ENCODE results near the gene RABEP1. TPM values are rescaled to one million over a fixed set of nuclear protein-coding genes. Genes with fewer than 3 reads are reported as not detected.
"Not testable (repeated sequence)": the region's sequence is repeated elsewhere in the genome, so short reads cannot be mapped to it uniquely, and the experiment has no call there.

The RABEP1 gene
- total RNA-seq, 1 donor from 2014 or later = 39.3 TPM

DNA sequence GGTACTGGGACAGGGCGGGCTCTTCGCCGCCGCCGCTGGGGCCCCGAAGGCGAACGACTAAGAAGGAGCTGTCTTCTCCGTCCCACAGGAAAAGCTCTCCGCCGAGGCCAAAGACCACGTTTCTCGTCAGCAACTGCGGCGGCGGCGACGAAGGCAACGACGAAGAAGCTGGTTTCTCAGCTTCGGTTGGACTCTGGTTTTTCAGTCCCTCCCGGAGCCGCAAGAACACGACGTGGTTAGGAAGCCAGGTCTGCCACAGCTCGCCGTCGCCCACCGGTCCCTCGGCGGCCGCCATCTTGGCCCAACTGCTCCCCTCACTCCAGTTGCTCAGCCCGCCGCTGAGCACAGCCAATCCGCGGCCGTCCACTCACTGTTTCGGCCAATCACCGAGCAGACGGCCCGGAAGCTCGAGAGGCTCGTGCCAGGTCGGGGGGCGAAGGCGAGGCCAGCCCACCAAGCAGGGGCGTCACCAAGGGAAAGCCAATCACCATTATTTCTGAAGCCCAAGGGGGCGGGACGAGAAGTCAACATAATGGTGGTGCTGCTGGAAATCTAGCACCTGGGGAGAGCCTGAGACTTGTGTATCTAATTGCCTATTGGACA, 137.4 kb downstream of the RABEP1 start, which contains the start of gene NUP88:
Gene NUP88 (minus strand): TSS at position 307 of the 603 bp plus-strand sequence. CDS start 12 bp downstream, at position 295.
- intact Hi-C loops (cut with micrococcal nuclease) = loop anchor here (1.0 kb wide), 2 partner anchors 20 to 67 kb away; partner anchors contain the start of genes C1QBP, DERL2 and MIS12

DNA sequence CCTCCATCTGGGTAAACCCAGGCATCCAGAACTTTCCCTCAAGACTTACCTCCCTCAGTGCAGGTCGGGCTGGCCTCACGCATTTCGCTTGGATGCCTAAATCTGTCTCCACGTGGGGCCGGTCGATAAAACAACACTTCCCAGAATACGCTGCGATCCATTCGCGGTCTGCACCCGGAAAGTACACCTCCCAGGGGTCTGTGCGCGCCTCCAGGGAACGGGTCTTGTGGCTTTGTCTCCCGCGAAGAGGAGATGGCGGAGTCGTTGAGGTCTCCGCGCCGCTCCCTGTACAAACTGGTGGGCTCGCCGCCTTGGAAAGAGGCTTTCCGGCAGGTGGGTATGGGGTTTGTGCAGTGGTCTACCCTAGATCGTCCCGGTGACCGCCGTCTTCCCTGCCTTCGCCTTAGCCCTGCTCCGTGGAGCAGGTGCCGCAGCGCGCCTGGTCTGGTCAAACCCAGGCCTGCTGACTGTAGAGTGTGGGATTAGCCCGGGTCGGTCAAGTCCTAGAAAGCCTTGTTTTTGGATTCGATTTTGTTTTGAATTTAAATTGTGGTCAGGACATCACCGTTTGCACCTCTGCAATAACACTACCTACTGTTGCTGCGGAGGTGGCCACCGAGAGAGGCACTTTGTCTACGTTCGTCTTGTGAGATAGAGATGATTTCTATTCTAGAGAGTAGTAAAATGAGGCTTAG, 138.0 kb downstream of the RABEP1 start, which contains the start of gene RPAIN:
Gene RPAIN (plus strand): TSS at position 224 of the 695 bp plus-strand sequence. CDS start 29 bp downstream, at position 253.
- intact Hi-C loops (cut with micrococcal nuclease) = loop anchor here (1.0 kb wide), 2 partner anchors 19 to 66 kb away; partner anchors contain the start of genes C1QBP, DERL2 and MIS12

DNA sequence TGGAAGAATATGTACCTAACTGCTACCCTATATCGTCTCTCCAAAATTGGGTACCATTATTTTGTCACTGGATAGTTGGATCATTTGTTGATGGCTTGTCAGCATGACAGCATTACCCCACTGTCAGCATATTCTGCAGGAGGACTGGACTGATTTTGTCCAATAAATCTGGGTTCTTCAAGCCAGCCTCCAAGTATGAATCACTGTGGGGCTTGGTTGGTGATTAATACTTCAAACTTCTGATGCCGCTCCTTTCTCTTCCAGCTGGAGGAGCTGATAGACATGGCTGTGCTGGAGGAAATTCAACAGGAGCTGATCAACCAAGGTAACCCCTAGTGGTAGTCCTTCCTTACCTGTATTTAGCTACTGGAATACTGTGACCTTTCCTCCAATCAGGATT, 140.4 kb downstream of the RABEP1 start:
- intact Hi-C loops (cut with micrococcal nuclease) = no loop called here

DNA sequence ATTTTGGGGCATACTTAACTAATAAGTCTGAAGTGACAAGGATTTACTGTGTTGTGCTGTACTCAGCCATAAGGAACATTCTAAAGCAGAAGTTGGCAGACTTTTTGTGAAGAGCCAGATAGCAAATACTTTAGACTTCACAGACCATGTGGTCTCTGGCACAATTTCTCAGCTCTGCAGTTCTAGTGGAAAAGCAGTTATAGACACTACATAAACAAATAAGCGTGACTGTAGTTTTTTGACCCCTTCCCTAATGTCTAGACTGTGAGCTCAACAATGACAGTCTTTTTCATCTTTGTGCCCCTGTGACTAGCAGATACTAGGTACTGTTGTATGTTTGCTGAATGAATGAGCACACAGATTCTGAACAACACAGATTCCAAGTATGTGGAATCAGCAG, 142.8 kb downstream of the RABEP1 start:
- intact Hi-C loops (cut with micrococcal nuclease) = no loop called here

DNA sequence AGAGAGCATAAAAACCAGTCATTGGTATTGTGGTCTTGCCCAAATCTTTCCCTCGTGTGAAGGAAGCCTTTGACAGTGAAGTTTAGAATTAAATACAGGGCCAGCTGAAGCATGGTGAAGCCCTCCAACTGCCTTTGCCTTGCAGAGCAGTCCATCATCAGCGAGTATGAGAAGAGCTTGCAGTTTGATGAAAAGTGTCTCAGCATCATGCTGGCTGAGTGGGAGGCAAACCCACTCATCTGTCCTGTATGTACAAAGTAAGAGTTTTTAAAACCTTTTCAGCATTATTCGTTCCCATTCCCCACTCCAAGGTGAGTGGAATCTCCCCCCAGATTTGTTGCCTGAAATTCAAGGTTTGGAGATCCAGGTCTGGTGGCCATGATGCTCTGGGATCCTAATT, 143.7 kb downstream of the RABEP1 start:
- intact Hi-C loops (cut with micrococcal nuclease) = no loop called here

DNA sequence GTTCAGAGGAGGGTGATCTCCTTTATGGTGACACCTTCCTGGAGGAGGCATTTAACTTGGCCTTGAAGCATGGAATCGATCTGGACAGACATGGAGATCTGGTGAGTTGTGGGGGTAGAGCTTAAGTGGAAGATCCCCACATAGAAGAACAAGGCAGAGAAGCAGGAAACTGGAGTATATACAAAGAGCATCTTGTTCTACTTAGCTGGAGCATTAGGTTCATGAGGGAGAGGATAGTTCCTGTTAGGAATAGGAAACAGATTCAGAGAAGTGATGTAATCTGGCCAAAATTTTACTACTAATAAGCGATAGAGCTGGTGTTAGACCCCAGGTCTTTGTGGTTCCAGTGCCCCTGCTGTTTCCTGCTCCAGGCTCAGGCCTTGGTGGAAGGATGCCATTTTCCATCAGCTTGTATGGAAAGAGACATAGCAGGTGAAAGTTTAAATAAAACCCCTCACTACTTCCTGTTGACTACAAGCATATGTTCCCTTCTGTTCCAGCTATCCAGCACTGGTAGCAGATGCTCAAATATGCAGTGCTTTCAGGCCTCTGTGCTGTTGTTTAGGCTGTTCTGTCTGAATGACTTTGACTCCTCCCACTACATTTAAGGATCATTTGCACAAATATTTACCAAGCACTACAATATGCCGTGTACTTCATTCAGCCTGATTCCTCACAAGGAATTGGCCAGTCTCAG, 147.3 kb downstream of the RABEP1 start:
- intact Hi-C loops (cut with micrococcal nuclease) = no loop called here

DNA sequence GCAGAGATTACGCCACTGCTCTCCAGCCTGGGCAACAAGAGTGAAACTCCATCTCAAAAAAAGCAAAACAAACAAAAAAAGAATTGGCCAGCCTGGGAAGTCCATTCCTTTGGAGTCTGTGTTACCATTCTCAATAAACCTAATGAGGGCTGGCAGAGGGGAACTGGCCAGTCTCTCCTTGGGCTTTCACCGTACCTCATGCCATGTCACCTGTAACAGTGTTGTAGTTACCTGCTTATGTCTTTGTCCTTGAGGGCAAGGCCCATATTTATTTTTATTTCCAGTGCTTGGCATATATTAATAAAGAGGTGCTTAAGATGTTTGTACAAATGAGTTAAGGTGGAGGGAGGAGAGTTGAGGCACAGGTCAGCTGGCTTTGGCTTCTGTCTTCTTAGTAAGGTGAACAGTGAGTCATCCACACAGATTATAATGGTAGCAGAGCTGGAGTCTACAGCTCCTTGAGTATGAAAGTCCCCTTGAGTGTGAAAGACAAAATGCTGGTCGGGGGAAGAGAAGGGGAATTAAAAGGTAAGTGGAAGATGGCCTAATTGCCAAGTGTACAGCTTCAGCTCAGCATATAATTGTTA, 148.4 kb downstream of the RABEP1 start:
- intact Hi-C loops (cut with micrococcal nuclease) = no loop called here

DNA sequence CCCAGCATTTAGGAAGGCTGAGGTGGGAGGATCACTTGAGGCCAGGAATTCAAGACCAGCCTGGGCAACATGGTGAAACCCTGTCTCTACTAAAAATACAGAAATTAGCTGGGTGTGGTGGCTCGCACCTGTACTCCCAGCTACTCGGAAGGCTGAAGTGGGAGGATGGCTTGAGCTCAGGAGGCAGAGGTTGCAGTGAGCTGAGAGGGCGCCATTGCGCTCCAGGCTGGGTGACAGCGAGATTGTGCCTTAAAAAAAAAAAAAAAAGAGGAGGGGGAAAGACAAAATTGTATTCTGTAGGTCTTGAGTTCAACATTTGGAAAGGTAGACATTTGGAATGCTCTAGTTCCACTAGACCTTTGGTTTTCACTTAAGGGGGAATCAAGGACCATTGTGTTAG, 149.2 kb downstream of the RABEP1 start:
- intact Hi-C loops (cut with micrococcal nuclease) = not testable (repeated sequence)

DNA sequence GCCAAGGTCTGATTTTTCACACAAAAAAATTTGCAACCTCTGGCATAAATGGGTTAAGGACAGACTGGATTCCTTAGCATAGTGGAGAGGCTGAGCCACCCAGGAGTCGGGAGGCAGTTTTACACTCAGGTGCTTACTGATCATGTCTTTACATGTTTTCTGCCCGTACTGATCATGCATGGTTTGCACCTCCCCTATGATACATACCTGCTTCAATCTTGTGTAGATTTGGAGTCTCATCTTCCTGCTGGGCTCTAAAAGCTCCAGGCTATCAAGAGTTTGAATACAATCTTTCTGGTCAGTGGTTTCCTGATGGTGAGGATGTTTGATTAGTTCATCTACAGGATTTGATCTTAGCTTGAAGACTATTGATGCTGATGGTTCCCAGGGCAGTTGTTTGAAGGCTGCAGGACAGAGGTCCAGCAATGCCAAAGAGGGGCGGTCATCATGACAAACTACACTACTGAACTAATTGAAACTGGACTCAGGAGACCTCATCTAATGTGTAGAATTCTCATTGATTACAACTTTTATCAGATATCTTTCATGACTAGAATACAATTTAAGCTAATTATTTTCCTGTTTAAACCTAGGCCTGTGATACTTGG, 150.0 kb downstream of the RABEP1 start:
- intact Hi-C loops (cut with micrococcal nuclease) = no loop called here

DNA sequence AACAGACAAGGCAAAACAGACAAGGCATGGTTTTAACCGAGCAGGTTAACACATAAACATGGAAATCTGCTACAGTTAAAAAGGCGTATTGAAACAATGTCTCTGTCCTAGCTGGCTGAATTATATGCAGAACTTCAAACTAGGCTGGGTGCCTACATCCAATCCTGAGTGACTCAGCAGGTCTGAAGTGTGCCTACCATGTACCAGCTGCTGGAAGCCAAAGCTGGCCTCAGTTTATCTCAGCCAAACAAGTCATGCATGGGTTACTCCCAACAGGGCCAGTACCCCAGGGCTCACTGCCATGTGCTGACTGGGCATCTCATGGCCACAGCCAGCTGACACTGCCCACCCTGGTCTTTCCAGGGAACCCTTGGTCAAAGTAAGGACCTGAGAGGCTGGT, 152.9 kb downstream of the RABEP1 start:
- intact Hi-C loops (cut with micrococcal nuclease) = loop anchor here (5.0 kb wide), 2 partner anchors 52 to 238 kb away; partner anchors contain the start of genes DERL2 and MIS12

Other genes starting within 250 kb of the RABEP1 start
- gene SLC52A1, start 246.9 kb upstream of the RABEP1 start, total RNA-seq = 0.16 and 0.30 TPM in 2 replicates
- 3.5 and 3.7 TPM in 2 replicates for gene ZFP3, start 203.8 kb upstream of the RABEP1 start, total RNA-seq
- 11.1 TPM in 2 replicates for gene ZNF232, start 170.4 kb upstream of the RABEP1 start, total RNA-seq
- gene USP6, start 166.3 kb upstream of the RABEP1 start, total RNA-seq = 0.02 and 0.09 TPM in 2 replicates
- gene ZNF594, start 90.4 kb upstream of the RABEP1 start, total RNA-seq = 8.6 and 10.5 TPM in 2 replicates
- not detected in 2 replicates for gene SCIMP, start 47.4 kb upstream of the RABEP1 start, total RNA-seq
- 96.4 and 97.0 TPM in 2 replicates for gene NUP88, start 137.4 kb downstream of the RABEP1 start, total RNA-seq
- 48.9 and 52.2 TPM in 2 replicates for gene RPAIN, start 137.9 kb downstream of the RABEP1 start, total RNA-seq
- gene C1QBP, start 156.9 kb downstream of the RABEP1 start, total RNA-seq = 199 and 200 TPM in 2 replicates
- 20.4 and 21.0 TPM in 2 replicates for gene DHX33, start 186.7 kb downstream of the RABEP1 start, total RNA-seq
- 78.3 and 86.4 TPM in 2 replicates for gene DERL2, start 203.9 kb downstream of the RABEP1 start, total RNA-seq
- gene MIS12, start 204.3 kb downstream of the RABEP1 start, total RNA-seq = 37.2 and 40.7 TPM in 2 replicates